ENCODE data around the gene BEX3.

DNA sequence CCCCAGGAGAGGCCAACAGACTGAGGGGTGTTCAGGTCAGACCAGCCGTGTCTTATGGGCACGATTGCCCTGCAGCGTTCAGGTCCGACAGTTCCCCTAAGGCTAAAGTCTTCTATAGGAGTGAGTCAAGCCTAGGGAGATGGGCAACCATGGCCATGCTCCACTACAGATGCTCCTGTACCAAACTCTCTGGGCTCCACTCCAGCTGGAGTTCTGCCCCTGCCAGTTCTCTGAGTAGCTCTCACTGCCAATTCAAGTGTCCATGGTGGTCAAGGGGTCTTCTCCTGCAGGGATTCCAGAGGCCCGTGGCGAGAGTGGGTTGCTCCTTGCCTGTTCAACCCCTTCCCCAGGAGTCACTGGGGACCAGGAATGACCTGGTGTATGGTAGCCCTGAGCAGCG, 38.2 kb downstream of the BEX3 start:
- TF ChIP-seq, protein P1, sequence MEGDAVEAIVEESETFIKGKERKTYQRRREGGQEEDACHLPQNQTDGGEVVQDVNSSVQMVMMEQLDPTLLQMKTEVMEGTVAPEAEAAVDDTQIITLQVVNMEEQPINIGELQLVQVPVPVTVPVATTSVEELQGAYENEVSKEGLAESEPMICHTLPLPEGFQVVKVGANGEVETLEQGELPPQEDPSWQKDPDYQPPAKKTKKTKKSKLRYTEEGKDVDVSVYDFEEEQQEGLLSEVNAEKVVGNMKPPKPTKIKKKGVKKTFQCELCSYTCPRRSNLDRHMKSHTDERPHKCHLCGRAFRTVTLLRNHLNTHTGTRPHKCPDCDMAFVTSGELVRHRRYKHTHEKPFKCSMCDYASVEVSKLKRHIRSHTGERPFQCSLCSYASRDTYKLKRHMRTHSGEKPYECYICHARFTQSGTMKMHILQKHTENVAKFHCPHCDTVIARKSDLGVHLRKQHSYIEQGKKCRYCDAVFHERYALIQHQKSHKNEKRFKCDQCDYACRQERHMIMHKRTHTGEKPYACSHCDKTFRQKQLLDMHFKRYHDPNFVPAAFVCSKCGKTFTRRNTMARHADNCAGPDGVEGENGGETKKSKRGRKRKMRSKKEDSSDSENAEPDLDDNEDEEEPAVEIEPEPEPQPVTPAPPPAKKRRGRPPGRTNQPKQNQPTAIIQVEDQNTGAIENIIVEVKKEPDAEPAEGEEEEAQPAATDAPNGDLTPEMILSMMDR (IDR thresholded peaks at IDR 0.05) = no peak
- TF ChIP-seq EP300 (IDR thresholded peaks at IDR 0.05) = no peak
- no peak for TF ChIP-seq POLR2A (IDR thresholded peaks at IDR 0.05)
- no peak for TF ChIP-seq POLR2AphosphoS5 (IDR thresholded peaks at IDR 0.05)

All from gastroesophageal sphincter (tissue), 3 donors.